ENCODE measurements around the gene CHRNA4.

Gene CHRNA4

GRCh38 chr20:63356511-63356910 is 4.6 kb downstream of the CHRNA4 start:
- H3K4me3 ChIP-seq (ENCODE audit: low read length), result no peak overlapping the region
- no peak for DNase-seq (ENCODE audit: low read depth)
- TF ChIP-seq CTCF (conservative IDR thresholded peaks at IDR 0.05; ENCODE audit: low read depth, low read length), result no peak

GRCh38 chr20:63355781-63356295 is 5.3 kb downstream of the CHRNA4 start:
- no peak overlapping the region for H3K4me3 ChIP-seq (ENCODE audit: low read length)
- no peak for TF ChIP-seq CTCF (conservative IDR thresholded peaks at IDR 0.05; ENCODE audit: low read depth, low read length)
- DNase-seq (ENCODE audit: low read depth), result no peak

- H3K4me3 ChIP-seq (ENCODE audit: low read length), result no peak overlapping the region
- no peak for DNase-seq (ENCODE audit: low read depth)
- no peak for TF ChIP-seq CTCF (conservative IDR thresholded peaks at IDR 0.05; ENCODE audit: low read depth, low read length)
Measured at GRCh38 chr20:63354636-63355350, 6.4 kb downstream of the CHRNA4 start.

- no peak for DNase-seq (ENCODE audit: low read depth)
- TF ChIP-seq CTCF (conservative IDR thresholded peaks at IDR 0.05; ENCODE audit: low read depth, low read length), result no peak
- H3K4me3 ChIP-seq (ENCODE audit: low read length), result no peak overlapping the region
Measured at GRCh38 chr20:63352811-63353221, 8.3 kb downstream of the CHRNA4 start.

GRCh38 chr20:63351811-63352591 is 9.1 kb downstream of the CHRNA4 start:
- H3K4me3 ChIP-seq (ENCODE audit: low read length), result no peak overlapping the region
- DNase-seq (ENCODE audit: low read depth), result no peak

GRCh38 chr20:63351326-63351700 is 9.8 kb downstream of the CHRNA4 start:
- no peak for DNase-seq (ENCODE audit: low read depth)
- TF ChIP-seq CTCF (conservative IDR thresholded peaks at IDR 0.05; ENCODE audit: low read depth, low read length), result no peak
- no peak overlapping the region for H3K4me3 ChIP-seq (ENCODE audit: low read length)

More at GRCh38 chr20:63351811-63352591, 9.1 kb downstream of the CHRNA4 start:
- TF ChIP-seq CTCF (conservative IDR thresholded peaks at IDR 0.05; ENCODE audit: low read depth, low read length), result no peak
